COLO668 (cell line): Measurements from ENCODE around the gene ASIC4.

Experiments used
- DNase-seq: peaks from one replicate; lab custom pipeline; 2025; ENCODE audit not compliant: unreplicated experiment; lab: John Stamatoyannopoulos, UW

The ASIC4 gene

DNA sequence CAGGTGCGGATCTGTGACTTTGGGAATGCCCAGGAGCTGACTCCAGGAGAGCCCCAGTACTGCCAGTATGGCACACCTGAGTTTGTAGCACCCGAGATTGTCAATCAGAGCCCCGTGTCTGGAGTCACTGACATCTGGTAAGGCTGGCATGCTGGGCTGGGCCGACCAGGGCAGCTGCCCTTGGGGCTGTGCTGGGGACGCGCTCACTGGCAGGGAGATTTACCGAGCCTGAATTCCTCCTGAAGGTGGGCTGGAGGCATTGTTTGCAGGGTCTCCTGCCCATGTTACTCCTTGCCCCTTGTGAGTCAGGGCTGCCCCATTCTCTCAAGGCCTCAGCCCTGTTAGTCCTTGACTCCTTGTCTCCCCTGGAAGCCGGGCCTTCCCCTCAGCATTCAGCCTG lies 34.3 kb upstream of the ASIC4 start:
- no peak for DNase-seq

DNA sequence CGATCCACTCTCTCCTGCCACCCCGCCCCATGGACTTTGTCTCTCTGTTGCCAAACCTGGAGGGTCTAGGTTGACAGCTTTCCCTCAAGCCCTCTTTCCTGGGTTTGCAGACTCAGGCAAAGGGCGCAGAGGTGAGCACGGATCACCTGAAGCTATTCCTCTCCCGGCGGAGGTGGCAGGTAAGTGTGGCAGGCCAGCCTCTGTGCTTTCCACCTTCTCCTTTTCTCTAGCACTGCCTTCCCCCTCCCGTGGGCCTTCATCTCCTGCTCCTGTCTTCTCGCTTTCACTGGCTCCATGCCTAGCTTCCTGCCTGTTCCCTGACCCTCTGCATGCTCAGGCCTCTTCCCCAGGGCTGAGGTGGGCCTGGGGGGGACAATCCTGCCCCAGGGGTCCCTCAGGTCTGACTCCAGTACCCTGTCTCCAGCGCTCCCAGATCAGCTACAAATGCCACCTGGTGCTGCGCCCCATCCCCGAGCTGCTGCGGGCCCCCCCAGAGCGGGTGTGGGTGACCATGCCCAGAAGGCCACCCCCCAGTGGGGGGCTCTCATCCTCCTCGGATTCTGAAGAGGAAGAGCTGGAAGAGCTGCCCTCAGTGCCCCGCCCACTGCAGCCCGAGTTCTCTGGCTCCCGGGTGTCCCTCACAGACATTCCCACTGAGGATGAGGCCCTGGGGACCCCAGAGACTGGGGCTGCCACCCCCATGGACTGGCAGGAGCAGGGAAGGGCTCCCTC lies 31.4 kb upstream of the ASIC4 start:
- DNase-seq, result no peak

DNA sequence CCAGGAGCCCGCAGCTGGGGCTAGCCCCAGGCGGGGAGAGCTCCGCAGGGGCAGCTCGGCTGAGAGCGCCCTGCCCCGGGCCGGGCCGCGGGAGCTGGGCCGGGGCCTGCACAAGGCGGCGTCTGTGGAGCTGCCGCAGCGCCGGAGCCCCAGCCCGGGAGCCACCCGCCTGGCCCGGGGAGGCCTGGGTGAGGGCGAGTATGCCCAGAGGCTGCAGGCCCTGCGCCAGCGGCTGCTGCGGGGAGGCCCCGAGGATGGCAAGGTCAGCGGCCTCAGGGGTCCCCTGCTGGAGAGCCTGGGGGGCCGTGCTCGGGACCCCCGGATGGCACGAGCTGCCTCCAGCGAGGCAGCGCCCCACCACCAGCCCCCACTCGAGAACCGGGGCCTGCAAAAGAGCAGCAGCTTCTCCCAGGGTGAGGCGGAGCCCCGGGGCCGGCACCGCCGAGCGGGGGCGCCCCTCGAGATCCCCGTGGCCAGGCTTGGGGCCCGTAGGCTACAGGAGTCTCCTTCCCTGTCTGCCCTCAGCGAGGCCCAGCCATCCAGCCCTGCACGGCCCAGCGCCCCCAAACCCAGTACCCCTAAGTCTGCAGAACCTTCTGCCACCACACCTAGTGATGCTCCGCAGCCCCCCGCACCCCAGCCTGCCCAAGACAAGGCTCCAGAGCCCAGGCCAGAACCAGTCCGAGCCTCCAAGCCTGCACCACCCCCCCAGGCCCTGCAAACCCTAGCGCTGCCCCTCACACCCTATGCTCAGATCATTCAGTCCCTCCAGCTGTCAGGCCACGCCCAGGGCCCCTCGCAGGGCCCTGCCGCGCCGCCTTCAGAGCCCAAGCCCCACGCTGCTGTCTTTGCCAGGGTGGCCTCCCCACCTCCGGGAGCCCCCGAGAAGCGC lies 30.6 kb upstream of the ASIC4 start:
- DNase-seq, result no peak

DNA sequence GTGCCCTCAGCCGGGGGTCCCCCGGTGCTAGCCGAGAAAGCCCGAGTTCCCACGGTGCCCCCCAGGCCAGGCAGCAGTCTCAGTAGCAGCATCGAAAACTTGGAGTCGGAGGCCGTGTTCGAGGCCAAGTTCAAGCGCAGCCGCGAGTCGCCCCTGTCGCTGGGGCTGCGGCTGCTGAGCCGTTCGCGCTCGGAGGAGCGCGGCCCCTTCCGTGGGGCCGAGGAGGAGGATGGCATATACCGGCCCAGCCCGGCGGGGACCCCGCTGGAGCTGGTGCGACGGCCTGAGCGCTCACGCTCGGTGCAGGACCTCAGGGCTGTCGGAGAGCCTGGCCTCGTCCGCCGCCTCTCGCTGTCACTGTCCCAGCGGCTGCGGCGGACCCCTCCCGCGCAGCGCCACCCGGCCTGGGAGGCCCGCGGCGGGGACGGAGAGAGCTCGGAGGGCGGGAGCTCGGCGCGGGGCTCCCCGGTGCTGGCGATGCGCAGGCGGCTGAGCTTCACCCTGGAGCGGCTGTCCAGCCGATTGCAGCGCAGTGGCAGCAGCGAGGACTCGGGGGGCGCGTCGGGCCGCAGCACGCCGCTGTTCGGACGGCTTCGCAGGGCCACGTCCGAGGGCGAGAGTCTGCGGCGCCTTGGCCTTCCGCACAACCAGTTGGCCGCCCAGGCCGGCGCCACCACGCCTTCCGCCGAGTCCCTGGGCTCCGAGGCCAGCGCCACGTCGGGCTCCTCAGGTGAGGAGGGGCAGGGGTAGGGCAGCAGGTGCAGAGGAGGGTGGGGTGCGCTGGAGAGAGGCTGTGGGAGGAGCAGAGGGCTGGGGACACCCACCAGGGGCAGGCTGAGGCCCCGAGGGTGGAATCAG lies 29.7 kb upstream of the ASIC4 start:
- DNase-seq, result peak; percentile 28

DNA sequence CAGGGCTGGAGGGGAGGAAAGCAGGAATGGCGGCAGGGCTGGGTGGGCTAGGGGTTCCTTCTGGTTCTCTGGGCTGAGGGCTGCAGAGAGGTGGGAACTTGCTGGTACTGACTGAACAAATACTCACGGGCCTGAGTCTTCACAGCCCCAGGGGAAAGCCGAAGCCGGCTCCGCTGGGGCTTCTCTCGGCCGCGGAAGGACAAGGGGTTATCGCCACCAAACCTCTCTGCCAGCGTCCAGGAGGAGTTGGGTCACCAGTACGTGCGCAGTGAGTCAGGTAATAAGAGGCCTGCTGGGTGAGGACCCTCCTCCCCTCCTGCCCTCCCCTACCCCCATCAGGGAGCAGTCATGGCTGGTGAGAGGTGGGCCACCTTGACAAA lies 29.1 kb upstream of the ASIC4 start:
- DNase-seq, result no peak

DNA sequence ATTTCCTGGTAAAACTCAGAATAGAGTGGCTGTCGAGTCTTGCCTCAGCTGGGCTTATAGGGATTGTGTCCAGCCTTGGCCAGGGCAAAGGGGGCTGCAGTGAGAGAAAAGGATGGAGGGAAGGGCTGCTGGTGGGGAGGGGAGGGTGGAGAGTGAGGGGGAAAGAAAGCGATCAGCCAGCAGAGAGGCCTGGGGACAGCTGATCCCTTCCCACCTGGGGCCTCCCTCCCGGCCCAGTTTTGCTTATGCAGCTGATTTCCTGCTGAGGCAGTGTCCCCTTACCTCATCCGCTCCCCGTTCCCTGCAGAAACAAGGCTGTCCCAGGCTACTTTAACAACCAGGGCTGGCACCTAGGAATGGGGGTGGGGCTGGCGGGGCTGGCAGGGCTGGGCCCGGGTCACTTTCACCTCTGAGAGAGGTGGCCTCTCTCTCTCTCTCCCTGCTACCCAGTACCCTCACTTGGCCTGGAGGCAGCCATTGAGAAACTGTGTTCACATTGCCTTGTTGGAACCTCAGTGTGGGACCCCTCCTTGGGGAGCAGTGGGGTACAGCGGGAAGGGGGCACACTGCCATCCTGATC lies 27.8 kb upstream of the ASIC4 start:
- peak; percentile 14 for DNase-seq

DNA sequence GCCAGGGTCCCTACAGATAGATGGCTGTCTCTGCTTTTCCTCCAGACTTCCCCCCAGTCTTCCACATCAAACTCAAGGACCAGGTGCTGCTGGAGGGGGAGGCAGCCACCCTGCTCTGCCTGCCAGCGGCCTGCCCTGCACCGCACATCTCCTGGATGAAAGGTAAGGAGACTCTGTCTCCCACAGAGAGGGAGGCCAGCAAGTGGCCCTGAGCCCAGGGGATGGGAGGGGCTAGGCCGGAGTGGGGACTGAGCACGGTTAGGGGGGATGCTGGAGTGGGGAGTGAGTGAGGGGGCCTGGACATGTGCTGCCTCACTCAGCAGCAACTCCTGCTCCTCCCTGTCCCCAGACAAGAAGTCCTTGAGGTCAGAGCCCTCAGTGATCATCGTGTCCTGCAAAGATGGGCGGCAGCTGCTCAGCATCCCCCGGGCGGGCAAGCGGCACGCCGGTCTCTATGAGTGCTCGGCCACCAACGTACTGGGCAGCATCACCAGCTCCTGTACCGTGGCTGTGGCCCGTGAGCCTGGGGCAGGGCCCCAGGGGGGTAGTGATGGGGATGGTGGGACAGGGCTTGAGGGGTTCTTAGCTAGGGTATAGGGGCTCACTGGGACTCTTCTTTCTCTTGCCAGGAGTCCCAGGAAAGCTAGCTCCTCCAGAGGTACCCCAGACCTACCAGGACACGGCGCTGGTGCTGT lies 26.0 kb upstream of the ASIC4 start:
- no peak for DNase-seq

DNA sequence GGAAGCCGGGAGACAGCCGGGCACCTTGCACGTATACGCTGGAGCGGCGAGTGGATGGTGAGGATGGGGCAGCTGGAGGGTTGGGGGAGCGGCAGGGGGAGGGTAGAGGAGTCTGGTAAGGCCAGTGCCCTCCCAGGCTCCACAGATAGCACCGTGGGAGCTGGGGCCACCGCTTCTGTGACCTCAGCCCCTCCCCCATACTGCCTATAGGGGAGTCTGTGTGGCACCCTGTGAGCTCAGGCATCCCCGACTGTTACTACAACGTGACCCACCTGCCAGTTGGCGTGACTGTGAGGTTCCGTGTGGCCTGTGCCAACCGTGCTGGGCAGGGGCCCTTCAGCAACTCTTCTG lies 25.5 kb upstream of the ASIC4 start:
- DNase-seq, result no peak

DNA sequence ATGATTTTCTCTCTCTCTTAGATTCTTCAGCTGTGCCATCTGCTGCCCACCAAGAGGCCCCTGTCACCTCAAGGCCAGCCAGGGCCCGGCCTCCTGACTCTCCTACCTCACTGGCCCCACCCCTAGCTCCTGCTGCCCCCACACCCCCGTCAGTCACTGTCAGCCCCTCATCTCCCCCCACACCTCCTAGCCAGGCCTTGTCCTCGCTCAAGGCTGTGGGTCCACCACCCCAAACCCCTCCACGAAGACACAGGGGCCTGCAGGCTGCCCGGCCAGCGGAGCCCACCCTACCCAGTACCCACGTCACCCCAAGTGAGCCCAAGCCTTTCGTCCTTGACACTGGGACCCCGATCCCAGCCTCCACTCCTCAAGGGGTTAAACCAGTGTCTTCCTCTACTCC lies 25.0 kb upstream of the ASIC4 start:
- DNase-seq, result no peak

DNA sequence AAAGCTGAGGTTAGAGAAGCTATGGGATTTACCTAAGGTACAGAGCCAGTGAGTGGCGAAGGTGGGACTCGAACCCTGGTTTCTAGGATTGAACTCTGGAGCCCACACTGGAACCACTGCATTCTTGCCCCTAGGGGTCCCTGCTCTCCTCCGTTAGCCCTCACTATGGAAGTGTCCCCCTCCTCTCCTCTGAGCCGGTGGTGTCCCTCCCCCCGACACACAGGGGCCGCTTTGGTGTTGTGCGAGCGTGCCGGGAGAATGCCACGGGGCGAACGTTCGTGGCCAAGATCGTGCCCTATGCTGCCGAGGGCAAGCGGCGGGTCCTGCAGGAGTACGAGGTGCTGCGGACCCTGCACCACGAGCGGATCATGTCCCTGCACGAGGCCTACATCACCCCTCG lies 24.1 kb upstream of the ASIC4 start:
- no peak for DNase-seq

DNA sequence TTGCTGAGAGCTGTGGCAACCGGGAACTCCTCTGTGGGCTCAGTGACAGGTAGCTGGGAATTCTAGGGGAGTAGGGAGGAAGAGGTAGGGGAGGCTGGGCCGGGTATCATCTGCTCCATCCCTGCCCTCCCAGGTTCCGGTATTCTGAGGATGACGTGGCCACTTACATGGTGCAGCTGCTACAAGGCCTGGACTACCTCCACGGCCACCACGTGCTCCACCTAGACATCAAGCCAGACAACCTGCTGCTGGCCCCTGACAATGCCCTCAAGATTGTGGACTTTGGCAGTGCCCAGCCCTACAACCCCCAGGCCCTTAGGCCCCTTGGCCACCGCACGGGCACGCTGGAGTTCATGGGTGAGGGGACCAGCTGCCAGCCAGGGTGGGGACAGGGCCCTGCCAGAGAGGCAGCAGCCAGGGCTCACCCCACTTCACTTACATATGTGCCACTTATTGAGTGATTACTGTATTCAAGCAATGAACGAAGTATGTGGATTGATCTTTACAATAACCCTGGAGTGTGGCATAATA lies 23.6 kb upstream of the ASIC4 start:
- peak; percentile 36 for DNase-seq

DNA sequence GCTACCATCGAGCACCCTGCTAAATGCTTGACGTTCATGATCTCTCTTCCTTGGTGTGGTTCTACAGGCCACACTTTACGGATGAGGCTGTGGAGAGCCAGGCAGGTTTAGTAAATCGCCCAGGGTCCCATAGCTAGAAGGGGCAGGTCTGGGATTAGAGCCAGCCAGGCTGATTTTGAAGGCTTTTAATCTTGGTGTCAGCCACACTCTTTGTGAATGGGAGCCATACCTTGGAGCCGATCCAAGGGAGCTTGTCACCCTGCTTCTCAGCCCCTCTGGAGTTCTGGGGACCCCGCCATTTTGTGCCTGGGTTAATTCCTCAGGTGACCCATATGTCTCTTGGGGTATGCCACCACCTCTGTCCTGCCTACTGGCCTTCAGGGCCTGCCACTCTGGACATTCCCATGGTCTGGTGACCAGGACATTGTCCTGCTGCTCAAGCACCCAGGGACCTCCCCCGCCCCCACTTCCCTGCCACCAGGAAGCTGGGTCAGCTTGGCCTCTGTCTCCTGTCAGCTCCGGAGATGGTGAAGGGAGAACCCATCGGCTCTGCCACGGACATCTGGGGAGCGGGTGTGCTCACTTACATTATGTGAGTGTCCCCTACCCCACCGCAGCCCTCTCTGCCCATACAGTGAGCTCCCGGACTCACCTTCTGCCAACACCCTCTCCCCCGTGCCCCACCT lies 22.9 kb upstream of the ASIC4 start:
- no peak for DNase-seq

DNA sequence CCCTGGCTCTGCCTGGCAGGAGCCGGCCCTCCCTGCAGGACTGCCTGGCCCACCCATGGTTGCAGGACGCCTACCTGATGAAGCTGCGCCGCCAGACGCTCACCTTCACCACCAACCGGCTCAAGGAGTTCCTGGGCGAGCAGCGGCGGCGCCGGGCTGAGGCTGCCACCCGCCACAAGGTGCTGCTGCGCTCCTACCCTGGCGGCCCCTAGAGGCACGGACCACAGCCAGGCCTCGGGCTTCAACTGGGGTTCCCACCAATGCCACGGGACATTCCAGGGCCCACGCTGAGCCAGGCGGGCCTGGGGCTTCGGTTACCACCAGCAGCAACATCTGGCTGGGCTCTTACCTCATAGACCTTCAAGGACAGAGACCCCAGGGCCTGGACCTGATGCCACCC lies 21.7 kb upstream of the ASIC4 start:
- no peak for DNase-seq

DNA sequence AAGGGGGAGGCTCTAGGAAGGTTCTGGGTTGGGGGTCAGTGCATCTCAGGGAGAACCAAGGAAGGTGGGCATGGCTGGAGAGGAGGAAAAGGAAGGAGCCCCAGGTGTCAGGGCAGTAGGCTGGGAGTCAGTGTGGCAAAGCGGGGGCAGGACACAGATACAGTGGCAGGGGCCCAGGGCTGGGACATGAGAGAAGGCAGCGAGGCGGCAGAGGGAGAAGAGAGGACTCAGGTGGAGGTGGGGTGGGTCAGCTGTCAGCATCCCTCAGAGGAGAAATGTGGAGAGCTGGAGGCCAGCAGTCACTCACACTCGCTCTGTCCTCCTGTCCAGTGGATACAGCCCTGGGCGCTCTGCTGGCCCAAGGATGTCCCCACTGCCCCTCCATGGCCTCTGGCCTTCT lies 21.2 kb upstream of the ASIC4 start:
- no peak for DNase-seq

DNA sequence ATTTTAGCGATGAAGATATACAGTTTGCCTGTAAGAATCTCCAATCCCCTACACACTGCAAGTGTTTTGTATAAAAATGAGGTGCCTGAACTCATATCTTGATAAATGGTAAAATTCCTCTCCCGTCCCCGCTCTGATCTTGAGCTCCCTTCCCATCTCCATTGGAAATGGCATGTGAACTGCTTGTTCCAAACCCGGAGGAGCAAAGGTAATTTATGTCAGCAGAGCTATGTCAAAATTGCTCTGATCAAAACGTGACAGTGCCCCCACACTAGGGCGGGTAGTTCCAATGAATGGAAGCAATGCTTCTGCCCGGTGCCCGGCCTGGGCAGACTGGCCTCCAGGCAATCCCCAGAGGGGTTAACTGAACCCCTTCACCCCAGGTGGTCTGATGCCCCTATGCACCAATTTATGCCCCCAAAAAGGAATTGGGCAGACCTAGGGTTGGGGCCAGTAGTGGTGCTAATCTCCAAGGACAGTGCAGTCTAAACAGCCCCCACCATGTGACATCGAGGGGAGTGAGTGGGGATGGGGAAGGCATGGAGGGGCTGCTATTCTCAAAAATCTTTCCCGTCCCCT lies 19.2 kb upstream of the ASIC4 start:
- DNase-seq, result no peak

DNA sequence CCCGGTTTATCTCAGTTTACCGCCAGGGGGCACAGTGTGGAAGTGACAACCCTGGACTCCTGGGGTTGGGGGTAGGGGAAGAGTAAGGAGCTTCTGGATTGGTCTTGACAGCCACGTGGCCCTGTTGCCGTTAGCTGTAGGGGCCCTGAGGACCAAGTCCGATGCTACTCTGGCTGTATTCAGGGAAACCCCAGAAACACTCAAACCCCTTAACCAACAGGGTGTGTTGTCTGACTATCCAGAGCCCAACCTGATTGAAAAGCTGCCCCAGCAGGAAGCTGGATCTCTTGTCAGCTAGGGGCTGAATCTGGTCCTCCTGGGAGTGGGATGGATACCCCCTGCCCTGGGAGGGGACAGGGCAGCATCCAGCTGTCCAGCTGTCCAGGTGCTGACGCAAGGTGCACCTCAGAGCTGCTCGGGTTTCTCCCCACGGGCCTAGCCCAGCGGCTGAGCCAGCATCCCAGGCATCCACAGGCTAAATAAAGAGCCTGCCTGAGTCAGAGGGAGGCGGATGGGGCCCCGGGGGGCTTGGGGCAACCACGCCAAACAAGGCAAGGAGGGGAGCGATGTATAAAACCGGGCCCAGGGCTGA lies 18.7 kb upstream of the ASIC4 start:
- peak; percentile 44 for DNase-seq

DNA sequence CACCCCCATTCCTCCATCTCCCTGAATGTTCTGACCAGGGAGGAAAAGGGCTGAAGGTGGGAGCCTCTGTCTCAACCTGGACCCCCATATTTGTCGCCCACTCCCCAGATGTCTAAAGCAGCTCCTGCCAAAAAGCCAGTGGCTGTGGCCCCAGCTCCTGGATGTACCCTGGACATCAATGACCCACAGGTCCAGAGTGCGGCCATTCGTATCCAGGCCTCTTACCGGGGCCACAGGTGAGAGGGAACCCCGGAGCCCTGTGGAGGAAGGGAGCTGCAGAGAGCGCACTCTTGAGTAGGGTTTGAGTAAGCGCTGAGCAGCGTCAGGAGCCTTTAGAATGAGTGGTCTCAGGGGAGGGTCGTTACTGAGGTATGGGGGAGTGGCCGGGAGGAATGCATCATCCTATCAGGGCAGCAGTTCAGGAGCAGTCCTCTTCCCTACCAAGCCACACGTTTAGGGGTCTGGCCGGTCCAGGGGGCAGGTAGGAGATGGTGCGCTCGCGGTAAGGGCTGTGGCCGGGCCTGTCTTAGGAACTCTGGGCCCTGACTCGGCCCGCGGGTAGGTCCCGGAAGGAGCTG lies 17.9 kb upstream of the ASIC4 start:
- no peak for DNase-seq

DNA sequence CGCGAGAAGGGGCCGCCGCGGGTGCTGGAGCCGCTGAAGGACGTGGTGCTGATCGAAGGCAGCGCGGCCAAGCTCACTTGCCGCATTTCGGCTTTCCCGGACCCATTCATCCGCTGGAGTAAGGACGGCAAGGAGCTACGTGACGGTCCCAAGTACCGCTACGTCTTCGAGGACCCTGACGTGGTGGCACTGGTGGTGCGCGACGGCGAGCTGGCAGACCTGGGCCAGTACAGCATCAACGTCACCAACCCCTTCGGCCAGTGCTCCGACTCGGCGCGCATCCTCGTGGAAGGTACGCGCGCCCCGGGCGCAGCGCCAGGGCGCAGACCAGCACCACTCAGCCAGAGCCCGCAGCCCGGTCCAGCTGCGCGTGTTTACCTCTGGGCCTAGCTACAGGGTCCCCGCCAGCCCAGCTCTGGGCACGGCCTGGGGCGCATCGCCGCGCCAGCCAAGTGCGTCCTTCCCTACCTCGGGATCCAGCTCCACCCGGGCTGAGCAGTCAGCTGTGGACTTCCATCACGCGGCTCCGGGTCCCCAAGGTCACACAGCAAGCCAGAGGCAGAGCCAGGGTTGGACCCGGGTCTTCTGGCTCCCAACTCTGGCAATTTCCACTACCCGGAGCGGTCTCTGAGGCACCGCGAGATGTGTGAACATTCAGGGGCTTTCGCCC lies 17.3 kb upstream of the ASIC4 start:
- DNase-seq, result peak; percentile 23
